Measurements from ENCODE around the gene MB.

GRCh38 chr22:35657571-35658312, 40.6 kb upstream of the MB start:
- TF ChIP-seq CTCF (IDR thresholded peaks at IDR 0.05), result no peak
- no peak for TF ChIP-seq POLR2A (IDR thresholded peaks at IDR 0.05)
